Measurements from ENCODE around the gene PSMA7.

Gene PSMA7

GRCh38 chr20:62174021-62174804, 31.0 kb upstream of the PSMA7 start:
- TF ChIP-seq TAF1 (IDR thresholded peaks at IDR 0.05; ENCODE audit: low read depth, low read length) = no peak
- TF ChIP-seq POLR2A (IDR thresholded peaks at IDR 0.05; ENCODE audit: low read depth, low read length) = no peak
- no peak for TF ChIP-seq SPI1 (IDR thresholded peaks at IDR 0.05; ENCODE audit: low read depth, low read length)
- FAIRE-seq (no peak), DNase-seq (ENCODE audit: insufficient read length, low spot score) (no peak)

- FAIRE-seq (no peak), DNase-seq (ENCODE audit: insufficient read length, low spot score) (no peak)
- TF ChIP-seq TAF1 (IDR thresholded peaks at IDR 0.05; ENCODE audit: low read depth, low read length) (no peak), POLR2A (IDR thresholded peaks at IDR 0.05; ENCODE audit: low read depth, low read length) (no peak), SPI1 (IDR thresholded peaks at IDR 0.05; ENCODE audit: low read depth, low read length) (no peak)
Observed at GRCh38 chr20:62172666-62173065, 29.5 kb upstream of the PSMA7 start.

GRCh38 chr20:62171245-62171644, 28.1 kb upstream of the PSMA7 start:
- no peak for TF ChIP-seq POU2F2 (IDR thresholded peaks at IDR 0.05; ENCODE audit: low read depth, low read length)
- no peak for TF ChIP-seq SPI1 (IDR thresholded peaks at IDR 0.05; ENCODE audit: low read depth, low read length)
- TF ChIP-seq PAX5 (IDR thresholded peaks at IDR 0.05; ENCODE audit: insufficient read depth, low read length, severe bottlenecking) = no peak
- TF ChIP-seq TAF1 (IDR thresholded peaks at IDR 0.05; ENCODE audit: low read depth, low read length) = no peak
- no peak for TF ChIP-seq POLR2A (IDR thresholded peaks at IDR 0.05; ENCODE audit: low read depth, low read length)
- TF ChIP-seq POLR2AphosphoS5 (IDR thresholded peaks at IDR 0.05; ENCODE audit: low read depth, low read length) = no peak
- FAIRE-seq (no peak), DNase-seq (ENCODE audit: insufficient read length, low spot score) (no peak)

GRCh38 chr20:62170536-62170935, 27.3 kb upstream of the PSMA7 start:
- FAIRE-seq (no peak), DNase-seq (ENCODE audit: insufficient read length, low spot score) (no peak)
- TF ChIP-seq POLR2A (IDR thresholded peaks at IDR 0.05; ENCODE audit: low read depth, low read length) (no peak), POLR2AphosphoS5 (IDR thresholded peaks at IDR 0.05; ENCODE audit: low read depth, low read length) (no peak), SPI1 (IDR thresholded peaks at IDR 0.05; ENCODE audit: low read depth, low read length) (no peak), POU2F2 (IDR thresholded peaks at IDR 0.05; ENCODE audit: low read depth, low read length) (no peak), PAX5 (IDR thresholded peaks at IDR 0.05; ENCODE audit: insufficient read depth, low read length, severe bottlenecking) (no peak), TAF1 (IDR thresholded peaks at IDR 0.05; ENCODE audit: low read depth, low read length) (no peak)

GRCh38 chr20:62168890-62169435, 25.8 kb upstream of the PSMA7 start:
- TF ChIP-seq POLR2A (IDR thresholded peaks at IDR 0.05; ENCODE audit: low read depth, low read length) (no peak), PAX5 (IDR thresholded peaks at IDR 0.05; ENCODE audit: insufficient read depth, low read length, severe bottlenecking) (no peak), POLR2AphosphoS5 (IDR thresholded peaks at IDR 0.05; ENCODE audit: low read depth, low read length) (no peak), TAF1 (IDR thresholded peaks at IDR 0.05; ENCODE audit: low read depth, low read length) (no peak), SPI1 (IDR thresholded peaks at IDR 0.05; ENCODE audit: low read depth, low read length) (no peak), POU2F2 (IDR thresholded peaks at IDR 0.05; ENCODE audit: low read depth, low read length) (no peak)
- DNase-seq (ENCODE audit: insufficient read length, low spot score) (no peak), FAIRE-seq (no peak)

- FAIRE-seq (no peak), DNase-seq (ENCODE audit: insufficient read length, low spot score) (no peak)
- TF ChIP-seq PAX5 (IDR thresholded peaks at IDR 0.05; ENCODE audit: insufficient read depth, low read length, severe bottlenecking) = no peak
- no peak for TF ChIP-seq TAF1 (IDR thresholded peaks at IDR 0.05; ENCODE audit: low read depth, low read length)
- TF ChIP-seq POU2F2 (IDR thresholded peaks at IDR 0.05; ENCODE audit: low read depth, low read length) = no peak
- TF ChIP-seq POLR2AphosphoS5 (IDR thresholded peaks at IDR 0.05; ENCODE audit: low read depth, low read length) = no peak
- TF ChIP-seq SPI1 (IDR thresholded peaks at IDR 0.05; ENCODE audit: low read depth, low read length) = no peak
- TF ChIP-seq POLR2A (IDR thresholded peaks at IDR 0.05; ENCODE audit: low read depth, low read length) = no peak
Observed at GRCh38 chr20:62168061-62168460, 24.9 kb upstream of the PSMA7 start.

GRCh38 chr20:62167474-62167873, 24.3 kb upstream of the PSMA7 start:
- no peak for FAIRE-seq
- DNase-seq (ENCODE audit: insufficient read length, low spot score) = no peak
- TF ChIP-seq PAX5 (IDR thresholded peaks at IDR 0.05; ENCODE audit: insufficient read depth, low read length, severe bottlenecking) = no peak
- TF ChIP-seq POLR2AphosphoS5 (IDR thresholded peaks at IDR 0.05; ENCODE audit: low read depth, low read length) = no peak
- TF ChIP-seq SPI1 (IDR thresholded peaks at IDR 0.05; ENCODE audit: low read depth, low read length) = no peak
- no peak for TF ChIP-seq TAF1 (IDR thresholded peaks at IDR 0.05; ENCODE audit: low read depth, low read length)
- TF ChIP-seq POLR2A (IDR thresholded peaks at IDR 0.05; ENCODE audit: low read depth, low read length) = no peak
- no peak for TF ChIP-seq POU2F2 (IDR thresholded peaks at IDR 0.05; ENCODE audit: low read depth, low read length)

- FAIRE-seq = no peak
- TF ChIP-seq TAF1 (IDR thresholded peaks at IDR 0.05; ENCODE audit: low read depth, low read length) (no peak), POU2F2 (IDR thresholded peaks at IDR 0.05; ENCODE audit: low read depth, low read length) (no peak), POLR2AphosphoS5 (IDR thresholded peaks at IDR 0.05; ENCODE audit: low read depth, low read length) (no peak), POLR2A (IDR thresholded peaks at IDR 0.05; ENCODE audit: low read depth, low read length) (no peak), PAX5 (IDR thresholded peaks at IDR 0.05; ENCODE audit: insufficient read depth, low read length, severe bottlenecking) (no peak), SPI1 (IDR thresholded peaks at IDR 0.05; ENCODE audit: low read depth, low read length) (no peak)
- no peak for DNase-seq (ENCODE audit: insufficient read length, low spot score)
Observed at GRCh38 chr20:62165762-62166399, 22.7 kb upstream of the PSMA7 start.

- TF ChIP-seq PAX5 (IDR thresholded peaks at IDR 0.05; ENCODE audit: insufficient read depth, low read length, severe bottlenecking) (no peak), TAF1 (IDR thresholded peaks at IDR 0.05; ENCODE audit: low read depth, low read length) (no peak), POLR2A (IDR thresholded peaks at IDR 0.05; ENCODE audit: low read depth, low read length) (no peak), POLR2AphosphoS5 (IDR thresholded peaks at IDR 0.05; ENCODE audit: low read depth, low read length) (no peak), SPI1 (IDR thresholded peaks at IDR 0.05; ENCODE audit: low read depth, low read length) (no peak), POU2F2 (IDR thresholded peaks at IDR 0.05; ENCODE audit: low read depth, low read length) (no peak)
- FAIRE-seq (no peak), DNase-seq (ENCODE audit: insufficient read length, low spot score) (no peak)
Observed at GRCh38 chr20:62164879-62165761, 21.9 kb upstream of the PSMA7 start.
